Measurements from ENCODE around the gene DMRTB1. TPM values are rescaled to one million over a fixed set of nuclear protein-coding genes. Genes with fewer than 3 reads are reported as not detected.

The DMRTB1 gene
- polyA plus RNA-seq, 1 donor from 2014 or later, result not detected

DNA sequence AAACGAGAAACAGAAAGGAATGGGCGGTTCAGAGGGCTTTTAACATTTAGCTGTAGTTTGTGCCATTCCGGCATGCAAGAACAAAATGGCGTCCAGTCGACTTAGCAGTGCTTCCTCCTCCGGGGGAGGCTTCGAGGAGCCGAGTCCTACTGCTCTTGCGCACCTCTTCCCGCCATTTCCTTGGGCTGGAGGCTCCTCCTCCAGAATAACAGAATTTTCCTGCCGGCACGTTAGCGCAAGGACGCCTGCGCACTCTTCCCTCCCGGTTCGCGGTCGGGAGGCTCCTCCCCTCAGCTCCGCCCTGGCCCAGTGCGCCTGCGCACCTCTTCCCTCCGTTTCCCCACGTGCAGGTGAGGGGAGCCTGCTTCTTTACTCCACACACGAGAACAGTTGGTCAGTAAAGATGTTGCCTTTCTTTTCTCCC is 1.0 kb downstream of the DMRTB1 start:
- no peak overlapping the region for H3K4me3 ChIP-seq (ENCODE audit: low read length)
- no peaks in the 10 kb centered on the region for H3F3A ChIP-seq (ENCODE audit: insufficient read depth, low read length, poor library complexity, severe bottlenecking)
- TF ChIP-seq, protein P1, sequence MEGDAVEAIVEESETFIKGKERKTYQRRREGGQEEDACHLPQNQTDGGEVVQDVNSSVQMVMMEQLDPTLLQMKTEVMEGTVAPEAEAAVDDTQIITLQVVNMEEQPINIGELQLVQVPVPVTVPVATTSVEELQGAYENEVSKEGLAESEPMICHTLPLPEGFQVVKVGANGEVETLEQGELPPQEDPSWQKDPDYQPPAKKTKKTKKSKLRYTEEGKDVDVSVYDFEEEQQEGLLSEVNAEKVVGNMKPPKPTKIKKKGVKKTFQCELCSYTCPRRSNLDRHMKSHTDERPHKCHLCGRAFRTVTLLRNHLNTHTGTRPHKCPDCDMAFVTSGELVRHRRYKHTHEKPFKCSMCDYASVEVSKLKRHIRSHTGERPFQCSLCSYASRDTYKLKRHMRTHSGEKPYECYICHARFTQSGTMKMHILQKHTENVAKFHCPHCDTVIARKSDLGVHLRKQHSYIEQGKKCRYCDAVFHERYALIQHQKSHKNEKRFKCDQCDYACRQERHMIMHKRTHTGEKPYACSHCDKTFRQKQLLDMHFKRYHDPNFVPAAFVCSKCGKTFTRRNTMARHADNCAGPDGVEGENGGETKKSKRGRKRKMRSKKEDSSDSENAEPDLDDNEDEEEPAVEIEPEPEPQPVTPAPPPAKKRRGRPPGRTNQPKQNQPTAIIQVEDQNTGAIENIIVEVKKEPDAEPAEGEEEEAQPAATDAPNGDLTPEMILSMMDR (IDR thresholded peaks at IDR 0.05; ENCODE audit: poor library complexity, severe bottlenecking), result no peak
- TF ChIP-seq MXI1 (conservative IDR thresholded peaks at IDR 0.05; ENCODE audit: poor library complexity, severe bottlenecking) (no peak), EP300 (conservative IDR thresholded peaks at IDR 0.05; ENCODE audit: poor library complexity, severe bottlenecking) (no peak), POLR2AphosphoS5 (IDR thresholded peaks at IDR 0.05) (no peak), EZH2 (IDR thresholded peaks at IDR 0.05; ENCODE audit: borderline replicate concordance, insufficient read depth, low read length, poor library complexity, severe bottlenecking) (no peak), RAD21 (conservative IDR thresholded peaks at IDR 0.05) (no peak), SMC3 (conservative IDR thresholded peaks at IDR 0.05; ENCODE audit: poor library complexity) (no peak), TAF1 (IDR thresholded peaks at IDR 0.05; ENCODE audit: low read depth) (no peak)
- TF ChIP-seq, protein P2, sequence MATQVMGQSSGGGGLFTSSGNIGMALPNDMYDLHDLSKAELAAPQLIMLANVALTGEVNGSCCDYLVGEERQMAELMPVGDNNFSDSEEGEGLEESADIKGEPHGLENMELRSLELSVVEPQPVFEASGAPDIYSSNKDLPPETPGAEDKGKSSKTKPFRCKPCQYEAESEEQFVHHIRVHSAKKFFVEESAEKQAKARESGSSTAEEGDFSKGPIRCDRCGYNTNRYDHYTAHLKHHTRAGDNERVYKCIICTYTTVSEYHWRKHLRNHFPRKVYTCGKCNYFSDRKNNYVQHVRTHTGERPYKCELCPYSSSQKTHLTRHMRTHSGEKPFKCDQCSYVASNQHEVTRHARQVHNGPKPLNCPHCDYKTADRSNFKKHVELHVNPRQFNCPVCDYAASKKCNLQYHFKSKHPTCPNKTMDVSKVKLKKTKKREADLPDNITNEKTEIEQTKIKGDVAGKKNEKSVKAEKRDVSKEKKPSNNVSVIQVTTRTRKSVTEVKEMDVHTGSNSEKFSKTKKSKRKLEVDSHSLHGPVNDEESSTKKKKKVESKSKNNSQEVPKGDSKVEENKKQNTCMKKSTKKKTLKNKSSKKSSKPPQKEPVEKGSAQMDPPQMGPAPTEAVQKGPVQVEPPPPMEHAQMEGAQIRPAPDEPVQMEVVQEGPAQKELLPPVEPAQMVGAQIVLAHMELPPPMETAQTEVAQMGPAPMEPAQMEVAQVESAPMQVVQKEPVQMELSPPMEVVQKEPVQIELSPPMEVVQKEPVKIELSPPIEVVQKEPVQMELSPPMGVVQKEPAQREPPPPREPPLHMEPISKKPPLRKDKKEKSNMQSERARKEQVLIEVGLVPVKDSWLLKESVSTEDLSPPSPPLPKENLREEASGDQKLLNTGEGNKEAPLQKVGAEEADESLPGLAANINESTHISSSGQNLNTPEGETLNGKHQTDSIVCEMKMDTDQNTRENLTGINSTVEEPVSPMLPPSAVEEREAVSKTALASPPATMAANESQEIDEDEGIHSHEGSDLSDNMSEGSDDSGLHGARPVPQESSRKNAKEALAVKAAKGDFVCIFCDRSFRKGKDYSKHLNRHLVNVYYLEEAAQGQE (IDR thresholded peaks at IDR 0.05; ENCODE audit: borderline replicate concordance), result no peak
- H3K9me2 ChIP-seq (ENCODE audit: insufficient read depth, low read length), result no peaks in the 10 kb centered on the region
- no peak overlapping the region for H2AFZ ChIP-seq (ENCODE audit: low read depth, low read length)
- no peaks in the 10 kb centered on the region for H3K36me3 ChIP-seq (ENCODE audit: insufficient read depth, low read length)
- no peak overlapping the region for H3K4me2 ChIP-seq (ENCODE audit: low read length)
- H3K27me3 ChIP-seq (ENCODE audit: insufficient read depth, low read depth, low read length), result no peaks in the 10 kb centered on the region
- no peaks in the 10 kb centered on the region for H3K9me3 ChIP-seq (ENCODE audit: low read length)
- no peak overlapping the region for H3K27ac ChIP-seq (ENCODE audit: low read length)
- H3K9ac ChIP-seq (ENCODE audit: low read length), result no peak overlapping the region
- H4K20me1 ChIP-seq (ENCODE audit: insufficient read depth), result no peaks in the 10 kb centered on the region
- H3K79me2 ChIP-seq (replicated peaks; ENCODE audit: insufficient read depth, low read length), result no peaks in the 10 kb centered on the region

- Histone ChIP-seq H3K9ac (ENCODE audit: low read length) (no peak overlapping the region), H3K9me3 (ENCODE audit: low read length) (no peaks in the 10 kb centered on the region), H3K36me3 (ENCODE audit: insufficient read depth, low read length) (no peaks in the 10 kb centered on the region), H2AFZ (ENCODE audit: low read depth, low read length) (no peak overlapping the region), H3K27ac (ENCODE audit: low read length) (no peak overlapping the region), H3K79me2 (replicated peaks; ENCODE audit: insufficient read depth, low read length) (no peaks in the 10 kb centered on the region), H4K20me1 (ENCODE audit: insufficient read depth) (no peaks in the 10 kb centered on the region), H3K27me3 (ENCODE audit: insufficient read depth, low read depth, low read length) (no peaks in the 10 kb centered on the region), H3F3A (ENCODE audit: insufficient read depth, low read length, poor library complexity, severe bottlenecking) (no peaks in the 10 kb centered on the region), H3K4me2 (ENCODE audit: low read length) (no peak overlapping the region), H3K4me3 (ENCODE audit: low read length) (no peak overlapping the region), H3K9me2 (ENCODE audit: insufficient read depth, low read length) (no peaks in the 10 kb centered on the region)
- no peak for TF ChIP-seq EP300 (conservative IDR thresholded peaks at IDR 0.05; ENCODE audit: poor library complexity, severe bottlenecking)
- TF ChIP-seq EZH2 (IDR thresholded peaks at IDR 0.05; ENCODE audit: borderline replicate concordance, insufficient read depth, low read length, poor library complexity, severe bottlenecking), result no peak
- TF ChIP-seq TAF1 (IDR thresholded peaks at IDR 0.05; ENCODE audit: low read depth), result no peak
- no peak for TF ChIP-seq MXI1 (conservative IDR thresholded peaks at IDR 0.05; ENCODE audit: poor library complexity, severe bottlenecking)
- no peak for TF ChIP-seq SMC3 (conservative IDR thresholded peaks at IDR 0.05; ENCODE audit: poor library complexity)
- TF ChIP-seq, protein P1 (IDR thresholded peaks at IDR 0.05; ENCODE audit: poor library complexity, severe bottlenecking), result no peak
- TF ChIP-seq POLR2AphosphoS5 (IDR thresholded peaks at IDR 0.05), result no peak
- TF ChIP-seq, protein P2 (IDR thresholded peaks at IDR 0.05; ENCODE audit: borderline replicate concordance), result no peak
- no peak for TF ChIP-seq RAD21 (conservative IDR thresholded peaks at IDR 0.05)
Measured at GRCh38 chr1:53460666-53461322, 1.6 kb downstream of the DMRTB1 start.
